Transverse colon (tissue), 4 donors: ENCODE results near the gene PRR30. TPM values are rescaled to one million over a fixed set of nuclear protein-coding genes. Genes with fewer than 3 reads are reported as not detected.

Source experiments
- DNase-seq: peaks from one replicate; pipeline ENCODE4 v3.0.0-alpha.2; 2019
- H3K27ac ChIP-seq, 4 donors: fragments of 200-600 bp; sonication (generic); 2 replicates each; pipeline ENCODE4 v1.5.1; 2016 to 2018; ENCODE audit warnings: inconsistent platforms in 4 of 4
- H3K27me3 ChIP-seq: fragments of 200-600 bp; sonication (generic); 2 replicates; pipeline ENCODE4 v1.5.1; 2017; ENCODE audit warnings: inconsistent platforms
- H3K36me3 ChIP-seq, 4 donors: fragments of 200-600 bp; sonication (generic); 2 replicates each; pipeline ENCODE4 v1.5.1; 2017 to 2019; ENCODE audit warnings: inconsistent platforms in 4 of 4
- H3K4me1 ChIP-seq, 4 donors: fragments of 200-600 bp; sonication (generic); 2 replicates each; pipeline ENCODE4 v1.5.1; 2017 to 2020; ENCODE audit warnings: inconsistent platforms in 4 of 4
- H3K4me3 ChIP-seq, 4 donors: fragments of 200-600 bp; sonication (generic); 1 replicate in 1 of 4; 2 replicates in 3 of 4; pipeline versions ENCODE4 v1.5.1 to v1.6.1; 2017 to 2019; ENCODE audit warnings: inconsistent platforms in 4 of 4
- H3K9me3 ChIP-seq, 2 donors: fragments of 200-600 bp; sonication (generic); 2 replicates each; pipeline ENCODE4 v1.5.1; 2017 to 2019; ENCODE audit warnings: inconsistent platforms in 2 of 2
- CTCF ChIP-seq, 5 experiments: fragments of 200-600 bp in 3 of 5; fragments of 450-650 bp in 2 of 5; sonication (generic) in 3 of 5; IDR thresholded peaks; 1 replicate in 2 of 5; 2 replicates in 3 of 5; pipeline ENCODE4 v1.5.1; 2016 to 2017; ENCODE audit warnings: antibody characterized with exemption in 5 of 5, inconsistent platforms in 3 of 5, mild to moderate bottlenecking in 2 of 5, moderate library complexity in 1 of 5
- EP300 ChIP-seq: sonication (generic); formaldehyde crosslinking; IDR thresholded peaks from one replicate; pipeline ENCODE4 v1.6.1; 2017; ENCODE audit warnings: antibody characterized with exemption, low read depth
- POLR2A ChIP-seq: fragments of 450-650 bp; IDR thresholded peaks from one replicate; pipeline ENCODE4 v1.6.1; 2016; ENCODE audit warnings: antibody characterized with exemption, mild to moderate bottlenecking, moderate library complexity
- POLR2AphosphoS5 ChIP-seq, 3 donors: sonication (generic); formaldehyde crosslinking; IDR thresholded peaks; one replicate each; pipeline ENCODE4 v1.6.1; 2016; ENCODE audit warnings: antibody characterized with exemption in 3 of 3
- WGBS, 2 donors: methylation state at CpG; one replicate each; pipeline ENCODE4 v1.1.5; 2018; ENCODE audit warnings: low coverage in 1 of 2; 5-methylcytosine and 5-hydroxymethylcytosine counted together
- in situ Hi-C, 4 donors: fragments of 200-750 bp; cut with MboI; loops; one replicate each; pipeline versions ENCODE4 v1.15.0 to v1.15.1; 2017; ENCODE audit warnings: low sequenced_read_pairs in 3 of 4, low pct_ligation_motif_present in 1 of 4, low pct_unique_long_range_greater_than_20kb in 1 of 4
- intact Hi-C: fragments of 100-400 bp; cut with DNase I; formaldehyde crosslinking; loops from one replicate; pipeline ENCODE4 v1.15.1; 2023; ENCODE audit warnings: low total_unique reads
- total RNA-seq, 4 donors: library from RNA; depleted of rRNA; stranded (reverse); fragments of >200 nt; gene quantifications; one replicate each; pipeline ENCODE4 v1.1.0, GENCODE V29; 2016

PRR30 gene
- total RNA-seq, 4 donors from 2014 or later, result not detected

- DNase-seq, result no peak
- Histone ChIP-seq H3K27ac (no peak overlapping the region), H3K27me3 (no peaks in the 10 kb centered on the region), H3K4me1 (no peaks in the 10 kb centered on the region), H3K9me3 (no peaks in the 10 kb centered on the region), H3K36me3 (no peaks in the 10 kb centered on the region), H3K4me3 (no peak overlapping the region)
- WGBS, 2 donors, result 72% methylated on average over 6 of the region's 6 CpGs; no CpG with 5 or more reads in 1 of the 2 donors
- intact Hi-C loops (no loop called here), in situ Hi-C loops (no loop called here)
- TF ChIP-seq POLR2AphosphoS5 (IDR thresholded peaks at IDR 0.05) (no peak), POLR2A (no peak), CTCF (IDR thresholded peaks at IDR 0.05) (no peak)
Measured at GRCh38 chr2:27158468-27158867, 19.3 kb upstream of the PRR30 start.

- Histone ChIP-seq H3K4me1 (no peaks in the 10 kb centered on the region), H3K4me3 (no peak overlapping the region), H3K27me3 (no peaks in the 10 kb centered on the region), H3K9me3 (no peaks in the 10 kb centered on the region), H3K27ac (no peak overlapping the region), H3K36me3 (no peaks in the 10 kb centered on the region)
- WGBS, 2 donors, result 60 to 85% methylated on average over 1 to 9 of the region's 9 CpGs
- intact Hi-C loops, result no loop called here
- TF ChIP-seq POLR2A, result no peak
- no peak for TF ChIP-seq CTCF (IDR thresholded peaks at IDR 0.05)
- no peak for TF ChIP-seq POLR2AphosphoS5 (IDR thresholded peaks at IDR 0.05)
- no peak for TF ChIP-seq EP300
- in situ Hi-C loops, result no loop called here
- no peak for DNase-seq
Measured at GRCh38 chr2:27155069-27155520, 15.9 kb upstream of the PRR30 start.

- Histone ChIP-seq H3K9me3 (no peaks in the 10 kb centered on the region), H3K27me3 (no peaks in the 10 kb centered on the region), H3K4me1 (no peaks in the 10 kb centered on the region), H3K36me3 (no peaks in the 10 kb centered on the region), H3K27ac (no peak overlapping the region), H3K4me3 (no peak overlapping the region)
- TF ChIP-seq POLR2A (no peak), EP300 (no peak), CTCF (IDR thresholded peaks at IDR 0.05) (no peak), POLR2AphosphoS5 (IDR thresholded peaks at IDR 0.05) (no peak)
- 58% methylated on average over 6 of the region's 6 CpGs; no CpG with 5 or more reads in 1 of the 2 donors for WGBS, 2 donors
- intact Hi-C loops, result no loop called here
- in situ Hi-C loops, result no loop called here
- DNase-seq, result no peak
Measured at GRCh38 chr2:27154488-27154887, 15.3 kb upstream of the PRR30 start.

GRCh38 chr2:27152796-27153464, 13.7 kb upstream of the PRR30 start:
- in situ Hi-C loops, result no loop called here
- peak; percentile 44 for DNase-seq
- no peak overlapping the region for H3K4me3 ChIP-seq
- no peaks in the 10 kb centered on the region for H3K36me3 ChIP-seq
- TF ChIP-seq CTCF (IDR thresholded peaks at IDR 0.05) (no peak), POLR2AphosphoS5 (IDR thresholded peaks at IDR 0.05) (no peak), EP300 (no peak)
- H3K9me3 ChIP-seq, result no peaks in the 10 kb centered on the region
- WGBS, 2 donors, result 57% methylated on average over 2 of the region's 2 CpGs; no CpG with 5 or more reads in 1 of the 2 donors
- intact Hi-C loops, result no loop called here
- H3K27me3 ChIP-seq, result no peaks in the 10 kb centered on the region
- H3K27ac ChIP-seq, result no peak overlapping the region
- no peaks in the 10 kb centered on the region for H3K4me1 ChIP-seq
